Ovary (tissue), 3 donors: ENCODE data around the gene PITPNM3.

ENCODE experiments used
- CTCF ChIP-seq, 3 donors: fragments of 450-650 bp in 2 of 3; fragments of 200-600 bp in 1 of 3; IDR thresholded peaks; one replicate each; pipeline versions ENCODE4 v1.5.1 to v1.8.0; 2016 to 2022; ENCODE audit warnings: antibody characterized with exemption in 3 of 3, mild to moderate bottlenecking in 1 of 3
- EP300 ChIP-seq: sonication (generic); formaldehyde crosslinking; IDR thresholded peaks from one replicate; pipeline ENCODE4 v1.6.1; 2017; ENCODE audit warnings: antibody characterized with exemption
- POLR2A ChIP-seq: fragments of 450-650 bp; IDR thresholded peaks from one replicate; pipeline ENCODE4 v1.6.1; 2017; ENCODE audit warnings: antibody characterized with exemption, mild to moderate bottlenecking, moderate library complexity
- donor health status: DM: no; HTN: no; CAD: no.

- TF ChIP-seq CTCF (IDR thresholded peaks at IDR 0.05) (no peak), EP300 (no peak), POLR2A (no peak)
These were observed 100.0 kb downstream of the PITPNM3 start for GRCh38 chr17:6456321-6456720.
